Measurements from ENCODE around the gene OSBPL6. TPM values are rescaled to one million over a fixed set of nuclear protein-coding genes. Genes with fewer than 3 reads are reported as not detected.

The OSBPL6 gene
- polyA plus RNA-seq, 1 donor from 2014 or later: 12.8 TPM

- Histone ChIP-seq H3K79me2 (replicated peaks; ENCODE audit: insufficient read depth, low read length) (no peaks in the 10 kb centered on the region), H3K36me3 (ENCODE audit: insufficient read depth, low read length) (no peaks in the 10 kb centered on the region), H3K4me3 (ENCODE audit: low read length) (no peak overlapping the region), H2AFZ (ENCODE audit: low read depth, low read length) (no peak overlapping the region), H3K9me3 (ENCODE audit: low read length) (no peaks in the 10 kb centered on the region), H3F3A (ENCODE audit: insufficient read depth, low read length, poor library complexity, severe bottlenecking) (no peaks in the 10 kb centered on the region), H3K9ac (ENCODE audit: low read length) (no peak overlapping the region), H3K9me2 (ENCODE audit: insufficient read depth, low read length) (no peaks in the 10 kb centered on the region), H3K27ac (ENCODE audit: low read length) (no peak overlapping the region), H3K4me2 (ENCODE audit: low read length) (no peak overlapping the region), H3K27me3 (ENCODE audit: insufficient read depth, low read depth, low read length) (no peaks in the 10 kb centered on the region), H4K20me1 (ENCODE audit: insufficient read depth) (no peaks in the 10 kb centered on the region)
- TF ChIP-seq RAD21 (conservative IDR thresholded peaks at IDR 0.05) (no peak), SMC3 (conservative IDR thresholded peaks at IDR 0.05; ENCODE audit: poor library complexity) (no peak), MXI1 (conservative IDR thresholded peaks at IDR 0.05; ENCODE audit: poor library complexity, severe bottlenecking) (no peak), EP300 (conservative IDR thresholded peaks at IDR 0.05; ENCODE audit: poor library complexity, severe bottlenecking) (no peak), REST (IDR thresholded peaks at IDR 0.05; ENCODE audit: borderline replicate concordance) (no peak), POLR2AphosphoS5 (IDR thresholded peaks at IDR 0.05) (no peak), EZH2 (IDR thresholded peaks at IDR 0.05; ENCODE audit: borderline replicate concordance, insufficient read depth, low read length, poor library complexity, severe bottlenecking) (no peak), TAF1 (IDR thresholded peaks at IDR 0.05; ENCODE audit: low read depth) (no peak)
- TF ChIP-seq, protein P1, sequence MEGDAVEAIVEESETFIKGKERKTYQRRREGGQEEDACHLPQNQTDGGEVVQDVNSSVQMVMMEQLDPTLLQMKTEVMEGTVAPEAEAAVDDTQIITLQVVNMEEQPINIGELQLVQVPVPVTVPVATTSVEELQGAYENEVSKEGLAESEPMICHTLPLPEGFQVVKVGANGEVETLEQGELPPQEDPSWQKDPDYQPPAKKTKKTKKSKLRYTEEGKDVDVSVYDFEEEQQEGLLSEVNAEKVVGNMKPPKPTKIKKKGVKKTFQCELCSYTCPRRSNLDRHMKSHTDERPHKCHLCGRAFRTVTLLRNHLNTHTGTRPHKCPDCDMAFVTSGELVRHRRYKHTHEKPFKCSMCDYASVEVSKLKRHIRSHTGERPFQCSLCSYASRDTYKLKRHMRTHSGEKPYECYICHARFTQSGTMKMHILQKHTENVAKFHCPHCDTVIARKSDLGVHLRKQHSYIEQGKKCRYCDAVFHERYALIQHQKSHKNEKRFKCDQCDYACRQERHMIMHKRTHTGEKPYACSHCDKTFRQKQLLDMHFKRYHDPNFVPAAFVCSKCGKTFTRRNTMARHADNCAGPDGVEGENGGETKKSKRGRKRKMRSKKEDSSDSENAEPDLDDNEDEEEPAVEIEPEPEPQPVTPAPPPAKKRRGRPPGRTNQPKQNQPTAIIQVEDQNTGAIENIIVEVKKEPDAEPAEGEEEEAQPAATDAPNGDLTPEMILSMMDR (IDR thresholded peaks at IDR 0.05; ENCODE audit: poor library complexity, severe bottlenecking): no peak
Observed at GRCh38 chr2:178279142-178279541, 84.8 kb downstream of the OSBPL6 start.

DNA sequence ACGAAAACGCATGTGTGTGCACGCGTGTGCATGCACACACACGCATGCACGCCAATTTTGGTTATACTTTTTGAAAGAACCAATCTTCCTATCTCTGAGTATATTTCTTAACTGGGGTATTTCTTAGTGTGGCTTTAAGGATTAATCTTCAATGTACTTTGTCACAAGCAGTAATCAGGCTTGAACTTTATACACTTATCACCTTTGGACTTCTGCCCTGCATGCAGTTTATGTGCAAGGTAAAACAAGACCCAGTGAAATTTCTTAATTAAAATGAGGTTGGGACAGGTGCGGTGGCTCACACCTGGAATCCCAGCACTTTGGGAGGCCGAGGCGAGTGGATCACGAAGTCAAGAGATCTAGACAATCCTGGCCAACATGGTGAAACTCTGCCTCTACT is 85.3 kb downstream of the OSBPL6 start:
- no peaks in the 10 kb centered on the region for H3K9me3 ChIP-seq (ENCODE audit: low read length)
- no peak overlapping the region for H3K27ac ChIP-seq (ENCODE audit: low read length)
- no peak overlapping the region for H3K9ac ChIP-seq (ENCODE audit: low read length)
- no peaks in the 10 kb centered on the region for H3K27me3 ChIP-seq (ENCODE audit: insufficient read depth, low read depth, low read length)
- H3K79me2 ChIP-seq (replicated peaks; ENCODE audit: insufficient read depth, low read length): no peaks in the 10 kb centered on the region
- H4K20me1 ChIP-seq (ENCODE audit: insufficient read depth): no peaks in the 10 kb centered on the region
- H3F3A ChIP-seq (ENCODE audit: insufficient read depth, low read length, poor library complexity, severe bottlenecking): no peaks in the 10 kb centered on the region
- no peak for TF ChIP-seq POLR2AphosphoS5 (IDR thresholded peaks at IDR 0.05)
- no peak for TF ChIP-seq RAD21 (conservative IDR thresholded peaks at IDR 0.05)
- TF ChIP-seq EP300 (conservative IDR thresholded peaks at IDR 0.05; ENCODE audit: poor library complexity, severe bottlenecking): no peak
- TF ChIP-seq MXI1 (conservative IDR thresholded peaks at IDR 0.05; ENCODE audit: poor library complexity, severe bottlenecking): no peak
- no peak for TF ChIP-seq EZH2 (IDR thresholded peaks at IDR 0.05; ENCODE audit: borderline replicate concordance, insufficient read depth, low read length, poor library complexity, severe bottlenecking)
- TF ChIP-seq, protein P1 (IDR thresholded peaks at IDR 0.05; ENCODE audit: poor library complexity, severe bottlenecking): no peak
- no peak for TF ChIP-seq TAF1 (IDR thresholded peaks at IDR 0.05; ENCODE audit: low read depth)
- no peak for TF ChIP-seq SMC3 (conservative IDR thresholded peaks at IDR 0.05; ENCODE audit: poor library complexity)
- H3K4me3 ChIP-seq (ENCODE audit: low read length): no peak overlapping the region
- H3K36me3 ChIP-seq (ENCODE audit: insufficient read depth, low read length): no peaks in the 10 kb centered on the region
- H3K4me2 ChIP-seq (ENCODE audit: low read length): no peak overlapping the region
- no peaks in the 10 kb centered on the region for H3K9me2 ChIP-seq (ENCODE audit: insufficient read depth, low read length)
- H2AFZ ChIP-seq (ENCODE audit: low read depth, low read length): no peak overlapping the region
